Neural progenitor cell (in vitro differentiated cells): ENCODE measurements around the gene PRDM16.

Experiments used
- EZH2 ChIP-seq: fragments of 200-600 bp; sonication (generic); IDR thresholded peaks from 2 replicates; pipeline ENCODE4 v1.6.1; 2017; ENCODE audit warnings: antibody characterized with exemption, mild to moderate bottlenecking, moderate library complexity
- TF ChIP-seq, protein P1 (sequence below): fragments of 200-600 bp; sonication (generic); IDR thresholded peaks from 2 replicates; pipeline ENCODE4 v1.5.1; 2017; ENCODE audit warnings: antibody characterized with exemption, mild to moderate bottlenecking

DNA sequence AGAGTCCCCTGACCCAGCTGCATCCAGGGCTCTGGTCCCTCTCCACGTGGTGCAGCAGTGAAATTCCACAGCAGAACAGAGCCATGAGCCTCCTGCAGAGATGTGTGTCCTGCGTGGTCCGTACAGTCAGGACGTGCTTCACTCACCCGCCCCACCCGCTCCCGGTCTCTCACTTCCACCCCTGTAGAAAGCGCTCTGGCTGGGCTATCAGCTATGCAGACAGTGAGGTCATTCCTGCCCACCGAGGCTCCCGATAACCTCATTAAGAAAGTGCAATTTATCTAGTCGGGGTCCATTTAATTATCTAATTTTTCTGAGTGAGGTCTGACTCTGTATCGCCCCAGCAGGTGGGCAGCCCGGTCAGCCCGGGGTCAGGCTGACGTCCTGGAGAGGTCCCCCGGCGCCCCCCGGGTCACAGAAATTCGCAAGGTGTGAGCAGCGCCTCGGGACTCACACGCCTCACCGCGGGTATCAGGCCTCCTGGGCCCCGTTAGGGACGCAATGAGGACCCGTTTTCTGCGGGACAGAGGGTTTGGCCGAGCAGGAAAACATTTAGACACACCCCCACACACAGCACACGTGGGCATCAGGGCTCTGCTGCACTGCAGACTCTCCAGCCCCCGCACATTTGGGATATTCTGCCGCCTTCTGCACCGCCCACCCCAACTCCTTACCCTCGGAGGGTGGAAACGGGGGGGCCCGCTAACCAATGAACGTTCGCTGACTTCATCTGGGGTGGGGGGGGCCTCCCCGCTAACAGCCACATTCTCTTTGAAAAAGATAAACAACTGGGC lies 76.7 kb downstream of the PRDM16 start:
- TF ChIP-seq, protein P1, sequence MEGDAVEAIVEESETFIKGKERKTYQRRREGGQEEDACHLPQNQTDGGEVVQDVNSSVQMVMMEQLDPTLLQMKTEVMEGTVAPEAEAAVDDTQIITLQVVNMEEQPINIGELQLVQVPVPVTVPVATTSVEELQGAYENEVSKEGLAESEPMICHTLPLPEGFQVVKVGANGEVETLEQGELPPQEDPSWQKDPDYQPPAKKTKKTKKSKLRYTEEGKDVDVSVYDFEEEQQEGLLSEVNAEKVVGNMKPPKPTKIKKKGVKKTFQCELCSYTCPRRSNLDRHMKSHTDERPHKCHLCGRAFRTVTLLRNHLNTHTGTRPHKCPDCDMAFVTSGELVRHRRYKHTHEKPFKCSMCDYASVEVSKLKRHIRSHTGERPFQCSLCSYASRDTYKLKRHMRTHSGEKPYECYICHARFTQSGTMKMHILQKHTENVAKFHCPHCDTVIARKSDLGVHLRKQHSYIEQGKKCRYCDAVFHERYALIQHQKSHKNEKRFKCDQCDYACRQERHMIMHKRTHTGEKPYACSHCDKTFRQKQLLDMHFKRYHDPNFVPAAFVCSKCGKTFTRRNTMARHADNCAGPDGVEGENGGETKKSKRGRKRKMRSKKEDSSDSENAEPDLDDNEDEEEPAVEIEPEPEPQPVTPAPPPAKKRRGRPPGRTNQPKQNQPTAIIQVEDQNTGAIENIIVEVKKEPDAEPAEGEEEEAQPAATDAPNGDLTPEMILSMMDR: no peak
- no peak for TF ChIP-seq EZH2
